Kidney epithelial cell (primary cell): ENCODE results near the gene DOCK1. TPM values are rescaled to one million over a fixed set of nuclear protein-coding genes. Genes with fewer than 3 reads are reported as not detected.

Experiments
- DNase-seq: peaks from one replicate; pipeline ENCODE4 v3.0.0-alpha.2; 2010; ENCODE audit warnings: low read depth
- H3K27me3 ChIP-seq: 2 replicates; pipeline ENCODE4 v1.6.0; 2011; ENCODE audit warnings: low read length; ENCODE audit not compliant: control insufficient read depth, insufficient read depth
- H3K36me3 ChIP-seq: 2 replicates; pipeline ENCODE4 v1.5.1; 2011; ENCODE audit warnings: low read length; ENCODE audit not compliant: control insufficient read depth, insufficient read depth
- H3K4me3 ChIP-seq: 2 replicates; pipeline ENCODE4 v1.5.1; 2011; ENCODE audit warnings: low read depth, mild to moderate bottlenecking, control low read depth, low read length
- total RNA-seq: library from RNA; depleted of rRNA; stranded (reverse); fragments of >200 nt; gene quantifications from 2 replicates; pipeline ENCODE4 v1.2.3, GENCODE V29; 2015
- TF ChIP-seq, protein P1 (sequence below): IDR thresholded peaks from 2 replicates; pipeline ENCODE4 v1.5.1; 2011; ENCODE audit warnings: mild to moderate bottlenecking, moderate library complexity, low read length, control low read depth, inconsistent platforms; ENCODE audit not compliant: insufficient read depth, poor library complexity, severe bottlenecking

DOCK1 gene
- total RNA-seq, 1 donor from 2014 or later, result 39.5 TPM

DNA sequence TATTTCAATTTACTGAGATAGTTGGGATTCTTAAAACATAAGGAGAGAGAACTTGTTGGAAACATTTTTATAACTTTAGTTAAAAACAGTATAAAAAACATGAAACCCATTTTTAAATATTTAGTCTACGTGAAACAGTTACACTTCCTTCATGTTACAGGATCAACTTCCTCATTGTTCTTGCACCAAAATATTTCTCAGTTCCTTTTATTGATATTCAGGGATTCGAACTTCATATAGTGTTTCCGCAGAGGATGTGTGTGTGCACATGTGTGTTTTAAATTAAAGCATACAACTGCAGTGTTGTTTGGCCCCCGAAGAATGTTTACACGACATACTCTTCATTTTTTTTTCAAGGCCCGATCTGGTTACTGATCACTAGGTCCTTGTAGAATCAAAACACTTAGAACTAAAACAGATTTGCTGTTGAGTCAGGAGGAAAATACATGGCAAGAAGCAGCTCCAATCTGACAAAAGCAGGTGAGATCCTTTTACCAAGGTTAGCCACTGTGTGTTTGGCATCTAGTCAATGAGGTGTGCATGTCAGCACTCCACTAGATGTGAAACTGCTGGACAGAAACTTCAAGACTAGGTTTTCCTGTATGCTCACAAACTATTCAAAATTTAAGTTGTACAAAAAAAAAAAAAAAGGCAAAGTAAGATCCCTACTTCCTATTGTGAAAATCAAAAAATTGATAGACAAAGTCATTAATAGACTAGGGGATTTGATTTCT lies 230.8 kb downstream of the DOCK1 start:
- Histone ChIP-seq H3K27me3 (no peaks in the 10 kb centered on the region), H3K4me3 (no peak overlapping the region), H3K36me3 (no peaks in the 10 kb centered on the region)
- TF ChIP-seq, protein P1, sequence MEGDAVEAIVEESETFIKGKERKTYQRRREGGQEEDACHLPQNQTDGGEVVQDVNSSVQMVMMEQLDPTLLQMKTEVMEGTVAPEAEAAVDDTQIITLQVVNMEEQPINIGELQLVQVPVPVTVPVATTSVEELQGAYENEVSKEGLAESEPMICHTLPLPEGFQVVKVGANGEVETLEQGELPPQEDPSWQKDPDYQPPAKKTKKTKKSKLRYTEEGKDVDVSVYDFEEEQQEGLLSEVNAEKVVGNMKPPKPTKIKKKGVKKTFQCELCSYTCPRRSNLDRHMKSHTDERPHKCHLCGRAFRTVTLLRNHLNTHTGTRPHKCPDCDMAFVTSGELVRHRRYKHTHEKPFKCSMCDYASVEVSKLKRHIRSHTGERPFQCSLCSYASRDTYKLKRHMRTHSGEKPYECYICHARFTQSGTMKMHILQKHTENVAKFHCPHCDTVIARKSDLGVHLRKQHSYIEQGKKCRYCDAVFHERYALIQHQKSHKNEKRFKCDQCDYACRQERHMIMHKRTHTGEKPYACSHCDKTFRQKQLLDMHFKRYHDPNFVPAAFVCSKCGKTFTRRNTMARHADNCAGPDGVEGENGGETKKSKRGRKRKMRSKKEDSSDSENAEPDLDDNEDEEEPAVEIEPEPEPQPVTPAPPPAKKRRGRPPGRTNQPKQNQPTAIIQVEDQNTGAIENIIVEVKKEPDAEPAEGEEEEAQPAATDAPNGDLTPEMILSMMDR, result no peak
- DNase-seq, result no peak

DNA sequence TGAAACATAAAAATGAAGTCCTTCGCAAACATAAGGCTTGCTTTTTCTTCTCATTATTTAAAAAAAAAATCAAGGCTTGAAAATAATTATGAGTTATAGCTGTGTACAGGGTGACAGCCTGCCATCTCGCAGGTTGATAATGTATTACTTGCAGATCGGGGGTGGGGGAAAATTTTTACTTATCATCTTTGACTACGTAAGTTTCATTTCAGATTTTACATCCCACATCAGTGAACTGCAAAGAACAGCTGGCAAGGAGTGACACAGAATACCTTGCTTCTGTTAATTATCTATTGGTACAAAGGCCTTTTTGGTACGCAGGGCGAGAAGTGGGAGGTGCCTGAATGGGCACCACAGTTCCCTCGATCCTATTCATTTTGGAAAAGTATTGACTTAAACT lies 232.2 kb downstream of the DOCK1 start:
- Histone ChIP-seq H3K4me3 (no peak overlapping the region), H3K36me3 (no peaks in the 10 kb centered on the region), H3K27me3 (no peaks in the 10 kb centered on the region)
- DNase-seq, result no peak
- TF ChIP-seq, protein P1, result no peak

DNA sequence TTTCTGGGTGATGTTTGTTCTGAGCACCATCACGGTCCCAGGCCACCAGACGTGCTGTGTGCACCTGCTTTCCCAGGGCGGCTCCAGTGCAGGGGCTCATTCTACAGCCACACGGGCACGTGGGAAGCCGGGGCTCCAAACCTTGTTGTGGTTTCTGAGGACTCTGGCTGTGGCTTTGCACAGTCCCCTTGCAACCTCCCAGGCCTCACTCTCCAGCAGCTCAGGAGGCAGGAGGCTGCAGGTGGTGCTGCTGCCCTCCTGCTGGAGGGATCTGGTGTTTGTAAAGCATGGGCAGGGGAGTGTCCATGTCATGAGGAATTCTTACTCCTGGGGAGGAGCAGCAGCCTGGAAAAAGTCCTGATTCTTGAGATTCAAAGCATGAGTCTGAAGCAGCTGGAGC lies 236.9 kb downstream of the DOCK1 start:
- no peak overlapping the region for H3K4me3 ChIP-seq
- DNase-seq, result no peak
- TF ChIP-seq, protein P1, result peak; percentile 18
- no peaks in the 10 kb centered on the region for H3K27me3 ChIP-seq
- no peaks in the 10 kb centered on the region for H3K36me3 ChIP-seq

DNA sequence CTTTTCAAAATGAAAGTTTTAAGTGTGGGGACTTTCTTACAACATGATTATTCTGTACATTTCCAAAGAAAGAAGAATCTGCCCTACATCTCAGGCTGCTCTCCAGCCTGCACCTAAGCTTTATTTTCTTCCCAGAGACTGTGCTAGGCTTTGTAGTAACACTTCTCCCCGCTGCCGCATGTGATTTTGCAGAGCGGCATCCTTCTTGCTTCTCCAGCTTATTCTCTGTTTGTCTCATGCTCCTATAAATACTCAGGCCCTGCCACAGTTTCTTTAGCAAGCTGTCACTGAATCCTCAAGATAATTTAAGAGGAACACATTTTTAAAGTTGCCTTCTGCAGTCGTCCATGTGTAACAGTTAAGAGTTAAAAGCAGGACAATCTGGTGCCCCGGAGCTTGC lies 237.6 kb downstream of the DOCK1 start:
- H3K4me3 ChIP-seq, result no peak overlapping the region
- TF ChIP-seq, protein P1, result no peak
- H3K27me3 ChIP-seq, result no peaks in the 10 kb centered on the region
- DNase-seq, result no peak
- no peaks in the 10 kb centered on the region for H3K36me3 ChIP-seq

DNA sequence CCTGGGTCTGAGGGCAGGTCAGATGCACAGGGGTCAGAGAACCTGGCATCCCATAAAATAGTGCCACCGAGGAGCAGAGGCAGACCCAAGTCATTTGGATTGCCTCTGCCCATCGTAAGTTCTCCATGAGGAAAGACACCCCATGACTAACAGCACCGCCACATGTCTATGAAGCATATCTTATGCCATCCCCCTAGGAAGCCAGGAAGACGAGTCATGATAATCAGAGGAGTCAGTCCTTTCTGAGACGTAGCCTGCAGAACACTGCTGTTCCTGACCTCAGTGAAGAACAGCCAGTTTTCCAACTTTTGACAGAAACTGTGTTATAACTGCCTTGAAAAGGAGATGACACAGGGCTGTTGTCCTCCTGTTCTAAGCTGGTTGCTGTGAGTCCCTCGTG lies 239.9 kb downstream of the DOCK1 start:
- DNase-seq, result peak; percentile 72
- TF ChIP-seq, protein P1, result no peak
- H3K4me3 ChIP-seq, result no peak overlapping the region
- no peaks in the 10 kb centered on the region for H3K36me3 ChIP-seq
- H3K27me3 ChIP-seq, result no peaks in the 10 kb centered on the region

DNA sequence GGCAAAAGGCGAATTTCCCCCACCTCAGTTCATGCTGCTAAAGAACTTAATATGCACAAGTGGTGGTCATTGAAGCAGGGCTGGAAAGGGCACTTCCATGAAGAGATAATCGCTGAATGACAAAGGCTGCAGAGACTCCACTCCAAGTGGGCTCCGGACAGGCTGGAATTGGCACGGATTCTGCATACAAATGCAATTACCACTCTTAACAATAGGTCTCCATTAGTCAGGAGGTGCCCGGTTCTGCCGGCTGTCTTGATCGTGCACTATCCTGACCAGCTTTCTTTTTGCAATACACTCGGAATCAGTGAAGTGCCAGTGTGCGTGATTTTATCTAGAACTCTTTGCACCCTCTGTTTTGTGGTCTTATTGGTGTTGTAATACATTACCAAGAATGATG lies 241.4 kb downstream of the DOCK1 start:
- H3K27me3 ChIP-seq, result no peaks in the 10 kb centered on the region
- TF ChIP-seq, protein P1, result no peak
- no peak for DNase-seq
- H3K4me3 ChIP-seq, result no peak overlapping the region
- no peaks in the 10 kb centered on the region for H3K36me3 ChIP-seq
